NT2/D1 (cell line): ENCODE measurements around the gene TANC1.

Source experiments
- DNase-seq: peaks from one replicate; pipeline ENCODE4 v3.0.0-alpha.2; 2011; ENCODE audit warnings: low read depth, low spot score
- H3K27me3 ChIP-seq: 2 replicates; pipeline ENCODE4 v1.6.0; 2011; ENCODE audit warnings: mild to moderate bottlenecking; ENCODE audit not compliant: insufficient read length, insufficient read depth
- H3K36me3 ChIP-seq: 2 replicates; pipeline ENCODE4 v1.6.1; 2011; ENCODE audit warnings: mild to moderate bottlenecking, low read length, mixed read lengths; ENCODE audit not compliant: insufficient read depth, insufficient read length
- H3K4me1 ChIP-seq: 2 replicates; pipeline ENCODE4 v1.5.1; 2011; ENCODE audit not compliant: insufficient read depth, insufficient read length
- H3K4me3 ChIP-seq: 2 replicates; pipeline ENCODE4 v1.5.1; 2011; ENCODE audit warnings: low read depth; ENCODE audit not compliant: insufficient read length
- H3K9ac ChIP-seq: 2 replicates; pipeline ENCODE4 v1.6.0; 2011; ENCODE audit warnings: low read depth; ENCODE audit not compliant: insufficient read length
- H3K9me3 ChIP-seq: 2 replicates; pipeline ENCODE4 v1.5.1; 2011; ENCODE audit warnings: mild to moderate bottlenecking, low read length; ENCODE audit not compliant: insufficient read depth
- SUZ12 ChIP-seq: IDR thresholded peaks from 2 replicates; pipeline ENCODE4 v1.6.1; 2011; ENCODE audit not compliant: insufficient read length, insufficient read depth; ENCODE audit errors: extremely low read depth
- YY1 ChIP-seq: IDR thresholded peaks from 2 replicates; pipeline ENCODE4 v1.6.1; 2011; ENCODE audit not compliant: insufficient read length, insufficient read depth
- ZNF274 ChIP-seq: IDR thresholded peaks from 2 replicates; pipeline ENCODE4 v1.6.1; 2011; ENCODE audit warnings: mild to moderate bottlenecking, low read depth, low read length

Gene TANC1

GRCh38 chr2:159193791-159194190 lies 225.4 kb downstream of the TANC1 start:
- Histone ChIP-seq H3K36me3 (peaks cover 55% of the 10 kb centered on the region), H3K9me3 (no peaks in the 10 kb centered on the region), H3K4me3 (no peak overlapping the region), H3K27me3 (no peaks in the 10 kb centered on the region), H3K9ac (no peak overlapping the region), H3K4me1 (no peaks in the 10 kb centered on the region)
- no peak for DNase-seq
- no peak for TF ChIP-seq YY1
- TF ChIP-seq SUZ12 = no peak
- no peak for TF ChIP-seq ZNF274

- peaks cover 55% of the 10 kb centered on the region for H3K36me3 ChIP-seq
- no peak overlapping the region for H3K9ac ChIP-seq
- no peaks in the 10 kb centered on the region for H3K27me3 ChIP-seq
- H3K9me3 ChIP-seq = no peaks in the 10 kb centered on the region
- no peak for DNase-seq
- no peaks in the 10 kb centered on the region for H3K4me1 ChIP-seq
- no peak for TF ChIP-seq SUZ12
- no peak for TF ChIP-seq ZNF274
- TF ChIP-seq YY1 = no peak
- no peak overlapping the region for H3K4me3 ChIP-seq
Measured at GRCh38 chr2:159194241-159194640, 225.8 kb downstream of the TANC1 start.

- H3K9me3 ChIP-seq = no peaks in the 10 kb centered on the region
- no peak for TF ChIP-seq YY1
- TF ChIP-seq SUZ12 = no peak
- TF ChIP-seq ZNF274 = no peak
- H3K9ac ChIP-seq = no peak overlapping the region
- no peak for DNase-seq
- H3K36me3 ChIP-seq = peaks cover 54% of the 10 kb centered on the region
- H3K27me3 ChIP-seq = no peaks in the 10 kb centered on the region
- H3K4me1 ChIP-seq = no peaks in the 10 kb centered on the region
- no peak overlapping the region for H3K4me3 ChIP-seq
Measured at GRCh38 chr2:159195697-159196096, 227.3 kb downstream of the TANC1 start.

GRCh38 chr2:159196393-159196925 lies 228.0 kb downstream of the TANC1 start:
- Histone ChIP-seq H3K36me3 (peaks cover 51% of the 10 kb centered on the region), H3K4me1 (no peaks in the 10 kb centered on the region), H3K4me3 (no peak overlapping the region), H3K27me3 (no peaks in the 10 kb centered on the region), H3K9ac (no peak overlapping the region), H3K9me3 (no peaks in the 10 kb centered on the region)
- no peak for DNase-seq
- TF ChIP-seq ZNF274 (no peak), SUZ12 (no peak), YY1 (no peak)

- DNase-seq = no peak
- no peaks in the 10 kb centered on the region for H3K4me1 ChIP-seq
- no peaks in the 10 kb centered on the region for H3K9me3 ChIP-seq
- no peak overlapping the region for H3K4me3 ChIP-seq
- H3K9ac ChIP-seq = no peak overlapping the region
- H3K27me3 ChIP-seq = no peaks in the 10 kb centered on the region
- TF ChIP-seq ZNF274 (no peak), YY1 (no peak), SUZ12 (no peak)
- H3K36me3 ChIP-seq = peaks cover 48% of the 10 kb centered on the region
Measured at GRCh38 chr2:159199236-159199635, 230.8 kb downstream of the TANC1 start.

- H3K9ac ChIP-seq = no peak overlapping the region
- no peak for DNase-seq
- no peak for TF ChIP-seq SUZ12
- TF ChIP-seq ZNF274 = no peak
- no peak for TF ChIP-seq YY1
- H3K36me3 ChIP-seq = peaks cover 45% of the 10 kb centered on the region
- no peaks in the 10 kb centered on the region for H3K4me1 ChIP-seq
- H3K9me3 ChIP-seq = no peaks in the 10 kb centered on the region
- H3K27me3 ChIP-seq = no peaks in the 10 kb centered on the region
- H3K4me3 ChIP-seq = no peak overlapping the region
Measured at GRCh38 chr2:159199761-159200465, 231.5 kb downstream of the TANC1 start.

GRCh38 chr2:159200498-159200897 lies 232.1 kb downstream of the TANC1 start:
- no peaks in the 10 kb centered on the region for H3K27me3 ChIP-seq
- TF ChIP-seq ZNF274 (no peak), SUZ12 (no peak), YY1 (no peak)
- H3K4me1 ChIP-seq = no peaks in the 10 kb centered on the region
- DNase-seq = no peak
- H3K9me3 ChIP-seq = no peaks in the 10 kb centered on the region
- H3K36me3 ChIP-seq = peaks cover 41% of the 10 kb centered on the region
- no peak overlapping the region for H3K4me3 ChIP-seq
- no peak overlapping the region for H3K9ac ChIP-seq
